Activated naive CD8-positive, alpha-beta T cell (primary cell): ENCODE data around the gene RMND5A.
"Not testable (repeated sequence)": the region's sequence is repeated elsewhere in the genome, so short reads cannot be mapped to it uniquely, and the experiment has no call there.

Experiments
- H3K27ac Mint-ChIP-seq: one replicate; pipeline ENCODE4 v1.8.0; 2021; ENCODE audit warnings: mixed read lengths
- H3K27me3 Mint-ChIP-seq: one replicate; pipeline ENCODE4 v1.8.0; 2021; ENCODE audit warnings: mixed read lengths
- H3K36me3 Mint-ChIP-seq: one replicate; pipeline ENCODE4 v1.8.0; 2021; ENCODE audit warnings: mixed read lengths
- H3K4me1 Mint-ChIP-seq: one replicate; pipeline ENCODE4 v1.8.0; 2021; ENCODE audit warnings: low read depth, mixed read lengths
- H3K4me3 Mint-ChIP-seq: one replicate; pipeline ENCODE4 v1.8.0; 2021; ENCODE audit warnings: mild to moderate bottlenecking, mixed read lengths
- H3K9me3 Mint-ChIP-seq: one replicate; pipeline ENCODE4 v1.8.0; 2021; ENCODE audit warnings: low read depth, mixed read lengths

Gene RMND5A

GRCh38 chr2:86700690-86701089 is 19.4 kb upstream of the RMND5A start:
- Mint-ChIP-seq H3K27ac (no peak overlapping the region), H3K36me3 (peaks cover 4% of the 10 kb centered on the region), H3K4me3 (no peak overlapping the region), H3K27me3 (no peaks in the 10 kb centered on the region), H3K9me3 (no peaks in the 10 kb centered on the region), H3K4me1 (peaks cover 9% of the 10 kb centered on the region)

DNA sequence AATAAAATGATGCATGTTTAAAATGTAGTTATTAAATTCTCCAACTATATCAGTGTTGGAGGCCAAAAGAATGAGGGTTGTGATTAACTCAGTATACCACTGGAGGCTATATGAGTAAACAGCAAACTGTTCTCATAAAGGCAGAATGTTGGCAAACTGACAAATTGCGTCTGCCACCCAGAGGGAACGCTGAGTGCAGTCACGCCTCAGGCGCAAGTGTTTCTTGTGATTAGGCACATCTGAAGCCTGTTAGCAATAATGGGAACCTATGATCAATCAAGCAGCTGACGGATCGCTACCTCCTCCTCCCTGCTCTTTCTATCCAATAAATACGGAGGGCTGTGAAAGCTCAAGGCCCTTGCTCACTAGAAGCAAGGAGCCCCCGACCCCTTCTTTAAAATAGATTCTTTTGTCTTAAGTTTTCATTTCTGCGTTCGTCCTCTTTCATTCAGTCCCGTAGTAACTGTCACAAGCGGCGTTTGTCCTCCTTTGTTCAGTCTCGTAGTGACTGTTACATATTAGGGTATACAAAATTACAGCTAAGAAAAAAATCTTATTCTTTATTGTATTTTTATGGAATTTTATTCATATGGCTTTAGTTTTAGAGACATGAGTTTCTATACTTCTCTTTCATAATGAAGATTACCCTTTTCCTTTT is 16.3 kb upstream of the RMND5A start:
- no peaks in the 10 kb centered on the region for H3K27me3 Mint-ChIP-seq
- no peaks in the 10 kb centered on the region for H3K4me1 Mint-ChIP-seq
- H3K9me3 Mint-ChIP-seq: peaks cover 9% of the 10 kb centered on the region
- no peak overlapping the region for H3K27ac Mint-ChIP-seq
- no peak overlapping the region for H3K4me3 Mint-ChIP-seq
- H3K36me3 Mint-ChIP-seq: peaks cover 7% of the 10 kb centered on the region

DNA sequence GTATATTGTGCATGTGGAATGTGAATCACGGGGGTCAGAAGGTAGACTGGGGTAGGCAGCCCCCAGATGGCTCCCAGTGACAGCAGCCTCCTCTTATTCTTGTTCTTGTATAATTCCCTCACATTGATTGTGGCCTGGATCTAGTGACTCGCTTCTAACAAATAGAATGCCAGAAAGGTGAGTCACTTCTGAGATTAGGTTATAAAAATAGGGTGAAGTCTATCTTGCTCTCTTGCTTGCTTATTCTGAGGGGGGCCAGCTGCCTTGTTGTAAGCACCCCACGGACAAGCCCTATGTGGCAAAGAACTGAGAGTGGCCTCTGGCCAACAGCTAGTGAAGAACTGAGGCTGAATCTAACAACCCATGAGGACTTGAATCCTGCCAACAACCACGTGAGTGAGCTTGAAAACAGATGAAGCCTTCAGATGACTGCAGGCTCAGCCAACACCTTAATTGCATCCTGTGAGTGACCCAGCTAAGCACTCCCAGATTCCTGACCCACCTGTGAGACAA is 15.6 kb upstream of the RMND5A start:
- Mint-ChIP-seq H3K4me1 (no peaks in the 10 kb centered on the region), H3K27me3 (no peaks in the 10 kb centered on the region), H3K36me3 (peaks cover 7% of the 10 kb centered on the region), H3K27ac (no peak overlapping the region), H3K4me3 (no peak overlapping the region), H3K9me3 (peaks cover 9% of the 10 kb centered on the region)

GRCh38 chr2:86706220-86706619 is 13.9 kb upstream of the RMND5A start:
- no peaks in the 10 kb centered on the region for H3K4me1 Mint-ChIP-seq
- peaks cover 7% of the 10 kb centered on the region for H3K36me3 Mint-ChIP-seq
- no peaks in the 10 kb centered on the region for H3K27me3 Mint-ChIP-seq
- H3K4me3 Mint-ChIP-seq: no peak overlapping the region
- H3K27ac Mint-ChIP-seq: no peak overlapping the region
- H3K9me3 Mint-ChIP-seq: peaks cover 9% of the 10 kb centered on the region

GRCh38 chr2:86706935-86707334 is 13.2 kb upstream of the RMND5A start:
- Mint-ChIP-seq H3K4me3 (no peak overlapping the region), H3K9me3 (peaks cover 9% of the 10 kb centered on the region), H3K4me1 (no peaks in the 10 kb centered on the region), H3K27ac (no peak overlapping the region), H3K27me3 (no peaks in the 10 kb centered on the region), H3K36me3 (peaks cover 7% of the 10 kb centered on the region)

DNA sequence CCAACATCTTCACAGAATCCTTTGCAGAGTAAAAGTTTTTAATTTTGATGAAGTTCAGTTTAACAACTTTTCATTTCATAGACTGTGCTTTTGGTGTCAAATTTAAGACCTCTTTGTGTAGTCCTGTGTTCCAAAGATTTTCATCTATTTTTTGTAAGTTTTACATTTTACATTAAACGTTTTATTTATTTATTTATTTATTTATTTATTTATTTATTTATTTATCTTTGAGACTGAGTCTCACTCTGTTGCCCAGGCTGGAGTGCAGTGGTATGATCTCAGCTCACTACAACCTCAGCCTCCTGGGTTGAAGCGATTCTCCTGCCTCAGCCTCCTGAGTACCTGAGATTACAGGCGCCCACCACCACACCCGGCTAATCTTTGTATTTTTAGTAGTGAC is 12.0 kb upstream of the RMND5A start:
- not testable (repeated sequence) for H3K4me3 Mint-ChIP-seq, H3K9me3 Mint-ChIP-seq, H3K27me3 Mint-ChIP-seq, H3K36me3 Mint-ChIP-seq, H3K4me1 Mint-ChIP-seq, H3K27ac Mint-ChIP-seq

DNA sequence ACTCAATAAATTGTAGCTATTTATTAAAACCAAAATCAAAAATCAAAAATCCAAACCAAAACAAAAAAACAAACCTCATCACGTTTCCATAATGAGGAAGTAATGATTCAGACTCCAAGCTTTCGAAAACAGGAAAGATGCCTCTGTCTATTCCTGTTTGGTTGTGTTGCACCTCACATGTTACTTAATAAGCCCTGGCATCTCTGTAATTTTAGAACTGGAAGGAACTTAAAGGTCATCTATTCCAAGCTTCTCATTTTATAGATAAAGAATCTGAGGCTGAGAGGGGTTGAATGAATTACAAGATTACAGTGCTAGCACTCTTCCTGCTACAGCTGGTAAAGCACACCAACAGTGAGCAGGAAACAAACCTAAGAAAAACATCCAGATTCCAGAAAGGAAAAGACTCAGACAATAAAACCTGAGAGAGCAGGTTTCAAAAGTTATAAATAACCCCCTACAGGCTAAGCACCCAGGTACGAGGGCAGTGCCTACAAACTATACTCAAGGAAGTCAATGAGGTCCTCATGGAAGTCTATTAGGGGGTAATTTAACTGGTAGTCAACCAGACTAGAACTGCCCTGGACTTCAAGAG is 5.4 kb upstream of the RMND5A start:
- H3K9me3 Mint-ChIP-seq, H3K27me3 Mint-ChIP-seq, H3K36me3 Mint-ChIP-seq, H3K4me3 Mint-ChIP-seq, H3K4me1 Mint-ChIP-seq: not testable (repeated sequence)
- peak overlapping the region; percentile 22 for H3K27ac Mint-ChIP-seq

GRCh38 chr2:86719263-86719636 is 841 bp upstream of the RMND5A start:
- H3K36me3 Mint-ChIP-seq, H3K4me3 Mint-ChIP-seq, H3K9me3 Mint-ChIP-seq, H3K27me3 Mint-ChIP-seq, H3K27ac Mint-ChIP-seq, H3K4me1 Mint-ChIP-seq: not testable (repeated sequence)

DNA sequence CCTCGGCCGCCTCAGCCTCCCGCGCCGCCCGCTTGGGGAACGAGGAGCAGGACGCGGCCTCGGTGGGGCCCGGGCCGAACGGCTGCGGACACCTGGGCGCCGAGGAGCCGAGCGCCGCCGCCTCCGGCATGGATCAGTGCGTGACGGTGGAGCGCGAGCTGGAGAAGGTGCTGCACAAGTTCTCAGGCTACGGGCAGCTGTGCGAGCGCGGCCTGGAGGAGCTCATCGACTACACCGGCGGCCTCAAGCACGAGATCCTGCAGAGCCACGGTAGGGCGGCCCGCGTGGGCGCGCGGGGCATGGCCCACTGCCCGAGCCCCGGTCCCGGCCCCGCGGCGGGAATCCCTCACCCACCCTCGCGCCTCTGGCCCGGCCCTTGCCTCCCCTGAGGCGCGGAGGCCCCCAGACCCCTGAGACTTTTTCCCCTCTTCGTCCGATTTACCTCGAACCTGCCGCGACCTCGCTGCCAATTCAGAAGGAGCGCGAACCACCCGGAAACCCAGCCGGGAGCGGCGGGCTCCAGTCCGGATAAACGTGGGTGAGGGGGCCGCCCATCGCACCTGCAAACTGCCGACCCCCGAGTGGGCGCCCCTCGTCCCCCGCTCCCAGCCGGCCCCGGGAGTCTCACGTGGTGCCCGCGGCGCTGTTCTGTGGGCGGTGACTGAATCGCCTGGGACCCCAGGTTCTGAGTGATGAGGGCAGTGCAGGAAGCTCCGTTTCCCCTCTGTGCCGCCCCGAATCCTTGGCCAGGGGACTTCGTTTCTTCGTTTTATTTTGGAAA is 639 bp downstream of the RMND5A start:
- not testable (repeated sequence) for H3K27me3 Mint-ChIP-seq, H3K36me3 Mint-ChIP-seq, H3K9me3 Mint-ChIP-seq, H3K4me1 Mint-ChIP-seq
- Mint-ChIP-seq H3K4me3 (peak overlapping the region; percentile 88), H3K27ac (peak overlapping the region; percentile 61)

DNA sequence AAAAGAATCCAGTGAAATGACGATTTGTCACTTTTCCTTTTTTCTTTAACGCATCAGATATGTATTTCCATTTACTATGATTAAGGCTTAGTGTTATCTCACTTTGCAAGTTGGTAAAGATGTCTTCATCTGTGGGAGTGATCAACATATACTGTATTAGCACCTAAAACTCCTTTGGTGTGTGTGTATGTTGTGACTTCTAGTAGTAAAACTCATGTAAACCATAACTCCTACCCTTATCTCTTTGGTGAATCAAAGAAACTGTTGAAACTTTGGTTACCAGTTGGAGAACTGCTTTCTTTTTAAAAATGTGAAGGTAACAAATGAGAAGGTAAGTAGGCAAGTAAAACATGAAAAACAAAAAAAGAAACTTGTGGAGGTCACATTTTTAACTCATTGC is 5.6 kb downstream of the RMND5A start:
- not testable (repeated sequence) for H3K9me3 Mint-ChIP-seq, H3K36me3 Mint-ChIP-seq, H3K4me1 Mint-ChIP-seq, H3K27ac Mint-ChIP-seq, H3K27me3 Mint-ChIP-seq, H3K4me3 Mint-ChIP-seq

GRCh38 chr2:86732040-86732525 is 12.0 kb downstream of the RMND5A start:
- not testable (repeated sequence) for H3K9me3 Mint-ChIP-seq, H3K36me3 Mint-ChIP-seq, H3K27me3 Mint-ChIP-seq, H3K27ac Mint-ChIP-seq
- H3K4me3 Mint-ChIP-seq: peak overlapping the region; percentile 35
- peaks cover 12% of the 10 kb centered on the region for H3K4me1 Mint-ChIP-seq

DNA sequence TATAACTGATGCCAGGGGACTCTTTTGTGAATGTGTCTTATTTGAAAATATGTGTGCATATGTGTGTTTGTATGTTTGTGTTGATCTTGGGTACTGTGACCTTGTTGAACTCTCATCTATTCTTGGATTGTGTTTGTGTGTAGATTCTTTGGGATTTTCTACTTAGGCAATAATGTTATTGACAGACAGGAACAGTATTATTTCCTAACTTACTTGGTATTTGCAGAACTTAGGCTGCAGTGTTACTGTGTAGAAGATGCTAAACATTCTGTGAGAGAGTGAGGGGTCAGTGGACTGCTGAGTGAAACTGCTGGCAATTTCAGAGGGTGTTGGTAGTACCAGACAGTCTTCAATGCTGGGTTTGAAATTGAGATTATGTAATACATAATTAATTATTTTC is 12.7 kb downstream of the RMND5A start:
- not testable (repeated sequence) for H3K27me3 Mint-ChIP-seq, H3K9me3 Mint-ChIP-seq, H3K36me3 Mint-ChIP-seq, H3K4me3 Mint-ChIP-seq, H3K27ac Mint-ChIP-seq
- H3K4me1 Mint-ChIP-seq: peaks cover 12% of the 10 kb centered on the region

GRCh38 chr2:86733528-86733927 is 13.4 kb downstream of the RMND5A start:
- H3K4me1 Mint-ChIP-seq: peaks cover 12% of the 10 kb centered on the region
- not testable (repeated sequence) for H3K36me3 Mint-ChIP-seq, H3K27ac Mint-ChIP-seq, H3K9me3 Mint-ChIP-seq, H3K4me3 Mint-ChIP-seq, H3K27me3 Mint-ChIP-seq

- not testable (repeated sequence) for H3K27ac Mint-ChIP-seq, H3K4me1 Mint-ChIP-seq, H3K4me3 Mint-ChIP-seq, H3K9me3 Mint-ChIP-seq, H3K36me3 Mint-ChIP-seq, H3K27me3 Mint-ChIP-seq
Measured at GRCh38 chr2:86734896-86735295, 14.8 kb downstream of the RMND5A start.

- not testable (repeated sequence) for H3K9me3 Mint-ChIP-seq, H3K27ac Mint-ChIP-seq, H3K36me3 Mint-ChIP-seq, H3K27me3 Mint-ChIP-seq, H3K4me3 Mint-ChIP-seq
- H3K4me1 Mint-ChIP-seq: peaks cover 18% of the 10 kb centered on the region
Measured at GRCh38 chr2:86739485-86739884, 19.4 kb downstream of the RMND5A start.
